GM12801 (cell line): ENCODE data around the gene ARFRP1.

ENCODE experiments used
- CTCF ChIP-seq: IDR thresholded peaks from one replicate; pipeline ENCODE4 v1.5.1; 2011; ENCODE audit warnings: control low read depth; ENCODE audit not compliant: insufficient read length; ENCODE audit errors: extremely low read depth

ARFRP1 gene

GRCh38 chr20:63746751-63747315 lies 39.1 kb upstream of the ARFRP1 start:
- TF ChIP-seq CTCF, result no peak

GRCh38 chr20:63745961-63746731 lies 38.4 kb upstream of the ARFRP1 start:
- TF ChIP-seq CTCF, result no peak

- no peak for TF ChIP-seq CTCF
Measured at GRCh38 chr20:63745424-63745805, 37.6 kb upstream of the ARFRP1 start.

- TF ChIP-seq CTCF, result no peak
Measured at GRCh38 chr20:63744574-63745423, 37.0 kb upstream of the ARFRP1 start.

- TF ChIP-seq CTCF, result no peak
Measured at GRCh38 chr20:63744158-63744557, 36.4 kb upstream of the ARFRP1 start.

- TF ChIP-seq CTCF, result no peak
Measured at GRCh38 chr20:63743210-63743970, 35.6 kb upstream of the ARFRP1 start.
